HCT116 (cell line): ENCODE measurements around the gene CLEC4M. TPM values are rescaled to one million over a fixed set of nuclear protein-coding genes. Genes with fewer than 3 reads are reported as not detected.

Experiments used
- ATAC-seq: fragments of 200-7000 bp; cut with Tn5 transposase; 2 replicates; pipeline ENCODE4 v1.9.1; 2020; ENCODE audit warnings: mild to moderate bottlenecking, moderate library complexity
- BruUV-seq: library from RNA; stranded (reverse); fragments of 400-500 nt; replicated peaks from 2 replicates; lab custom pipeline; 2021; lab: Mats Ljungman, UMichigan
- CTCF ChIA-PET: fragments of 300-600 bp; sonication (Branson Sonifier 250); formaldehyde crosslinking; loops from one replicate; lab custom pipeline; 2021; ENCODE audit warnings: antibody characterized with exemption; lab: Charles Lee
- POLR2A ChIA-PET: fragments of 300-600, 350-600 bp; sonication (Branson Sonifier 250); formaldehyde crosslinking; loops from one replicate; lab custom pipeline; 2021; ENCODE audit warnings: antibody characterized with exemption; lab: Charles Lee
- RAD21 ChIA-PET, 2 experiments: fragments of 300-600 bp; sonication (Branson Sonifier 250); formaldehyde crosslinking; loops; one replicate each; lab custom pipeline; 2023; ENCODE audit warnings: low total read pairs in 2 of 2; ENCODE audit not compliant: uncharacterized antibody in 2 of 2, unreplicated experiment in 2 of 2, low non-redundant PET in 1 of 2; lab: Charles Lee
- DNase-seq: peaks from one replicate; pipeline ENCODE4 v3.0.0-alpha.2; 2010; ENCODE audit warnings: low read depth, low spot score
- H2AFZ ChIP-seq: fragments of 200-600 bp; shearing (Covaris generic), sonication (generic); 2 replicates; pipeline ENCODE4 v1.6.1; 2017; ENCODE audit warnings: low read depth, mixed run types, mixed read lengths, antibody characterized with exemption, low read length; ENCODE audit not compliant: poor library complexity, severe bottlenecking
- H3K27ac ChIP-seq: 2 replicates; pipeline ENCODE4 v1.5.1; 2012; ENCODE audit warnings: low read depth, low read length
- H3K27me3 ChIP-seq: fragments of 200-600 bp; sonication (generic); 2 replicates; pipeline ENCODE4 v1.6.1; 2016; ENCODE audit warnings: mixed run types, low read length, mixed read lengths; ENCODE audit not compliant: insufficient read depth
- H3K36me3 ChIP-seq, 2 experiments: fragments of 200-500 bp in 1 of 2; fragments of 200-600 bp in 1 of 2; sonication (Bioruptor generic) in 1 of 2; sonication (generic) in 1 of 2; 2 replicates each; pipeline versions ENCODE4 v1.5.1 to v1.6.1; 2014 to 2016; ENCODE audit warnings: low read length in 2 of 2, inconsistent platforms in 1 of 2, mixed read lengths in 1 of 2, mixed run types in 1 of 2; ENCODE audit not compliant: insufficient read depth in 2 of 2, control insufficient read depth in 1 of 2
- H3K4me1 ChIP-seq, 2 experiments: fragments of 200-600 bp in 1 of 2; sonication (generic) in 1 of 2; 2 replicates each; pipeline versions ENCODE4 v1.5.1 to v1.6.1; 2012 to 2017; ENCODE audit warnings: low read length in 2 of 2, inconsistent platforms in 1 of 2, mild to moderate bottlenecking in 1 of 2, mixed read lengths in 1 of 2, mixed run types in 1 of 2, moderate library complexity in 1 of 2; ENCODE audit not compliant: insufficient read depth in 2 of 2, control insufficient read depth in 1 of 2
- H3K4me2 ChIP-seq: fragments of 200-600 bp; sonication (generic); 2 replicates; pipeline ENCODE4 v1.6.1; 2017; ENCODE audit warnings: mixed run types, low read length, mixed read lengths
- H3K4me3 ChIP-seq, 2 experiments: fragments of 200-600 bp in 1 of 2; sonication (generic) in 1 of 2; replicated peaks in 1 of 2; 2 replicates each; pipeline ENCODE4 v1.5.1; 2011 to 2016; ENCODE audit warnings: low read length in 2 of 2, control low read depth in 1 of 2, low read depth in 1 of 2, mild to moderate bottlenecking in 1 of 2, mixed read lengths in 1 of 2, mixed run types in 1 of 2
- H3K79me2 ChIP-seq: fragments of 200-600 bp; sonication (generic); 2 replicates; pipeline ENCODE4 v1.6.1; 2017; ENCODE audit warnings: mild to moderate bottlenecking, mixed run types, low read length, moderate library complexity, mixed read lengths; ENCODE audit not compliant: insufficient read depth
- H3K9ac ChIP-seq: fragments of 200-600 bp; sonication (generic); 2 replicates; pipeline ENCODE4 v1.6.1; 2016; ENCODE audit warnings: low read length, mixed read lengths
- H3K9me2 ChIP-seq: fragments of 200-600 bp; sonication (generic), shearing (Covaris generic); 2 replicates; pipeline ENCODE4 v1.6.1; 2017; ENCODE audit warnings: mixed run types, mild to moderate bottlenecking, moderate library complexity; ENCODE audit not compliant: insufficient read depth
- H3K9me3 ChIP-seq, 2 experiments: fragments of 200-500 bp in 1 of 2; fragments of 200-600 bp in 1 of 2; sonication (Bioruptor generic) in 1 of 2; sonication (generic) in 1 of 2; 2 replicates each; pipeline ENCODE4 v1.6.1; 2014 to 2017; ENCODE audit warnings: low read length in 2 of 2, mixed read lengths in 2 of 2, inconsistent platforms in 1 of 2, low read depth in 1 of 2, mild to moderate bottlenecking in 1 of 2, mixed run types in 1 of 2, moderate library complexity in 1 of 2; ENCODE audit not compliant: control insufficient read depth in 1 of 2, insufficient read depth in 1 of 2
- H4K20me1 ChIP-seq: fragments of 200-600 bp; sonication (generic), shearing (Covaris generic); 2 replicates; pipeline ENCODE4 v1.6.1; 2017; ENCODE audit warnings: mixed run types, mild to moderate bottlenecking, moderate library complexity; ENCODE audit not compliant: insufficient read depth
- CBX3 ChIP-seq: IDR thresholded peaks from 2 replicates; pipeline ENCODE4 v1.6.1; 2012; ENCODE audit warnings: low read depth
- CEBPB ChIP-seq: IDR thresholded peaks from 2 replicates; pipeline ENCODE4 v1.6.1; 2012; ENCODE audit warnings: low read depth
- CTCF ChIP-seq, 3 experiments: fragments of 200-600 bp in 1 of 3; sonication (generic) in 1 of 3; IDR thresholded peaks in 2 of 3; conservative IDR thresholded peaks in 1 of 3; 2 replicates each; pipeline ENCODE4 v1.5.1; 2012 to 2017; ENCODE audit warnings: low read depth in 2 of 3, low read length in 2 of 3, antibody characterized with exemption in 1 of 3, borderline replicate concordance in 1 of 3, control low read depth in 1 of 3, mild to moderate bottlenecking in 1 of 3, mixed read lengths in 1 of 3, mixed run types in 1 of 3, moderate library complexity in 1 of 3; ENCODE audit not compliant: insufficient read depth in 1 of 3
- EGR1 ChIP-seq: IDR thresholded peaks from 2 replicates; pipeline ENCODE4 v1.6.1; 2012; ENCODE audit warnings: low read depth
- ELF1 ChIP-seq: IDR thresholded peaks from 2 replicates; pipeline ENCODE4 v1.6.1; 2012; ENCODE audit warnings: low read depth, borderline replicate concordance
- EZH2 ChIP-seq: fragments of 200-600 bp; sonication (generic); IDR thresholded peaks from 2 replicates; pipeline ENCODE4 v1.6.1; 2017; ENCODE audit warnings: antibody characterized with exemption, mixed run types
- FOSL1 ChIP-seq: IDR thresholded peaks from 2 replicates; pipeline ENCODE4 v1.6.1; 2012; ENCODE audit warnings: low read depth
- JUND ChIP-seq: IDR thresholded peaks from 2 replicates; pipeline ENCODE4 v1.6.1; 2012
- POLR2A ChIP-seq: IDR thresholded peaks from 2 replicates; pipeline ENCODE4 v1.7.0; 2011; ENCODE audit warnings: borderline replicate concordance; ENCODE audit not compliant: insufficient read depth, insufficient read length; ENCODE audit errors: extremely low read depth
- POLR2AphosphoS5 ChIP-seq: IDR thresholded peaks from 2 replicates; pipeline ENCODE4 v1.6.1; 2011; ENCODE audit warnings: mild to moderate bottlenecking, low read depth, low read length, moderate library complexity
- RAD21 ChIP-seq: IDR thresholded peaks from 2 replicates; pipeline ENCODE4 v1.6.1; 2012; ENCODE audit warnings: low read depth, mild to moderate bottlenecking
- SP1 ChIP-seq: IDR thresholded peaks from 2 replicates; pipeline ENCODE4 v1.6.1; 2012; ENCODE audit warnings: low read depth
- SRF ChIP-seq: IDR thresholded peaks from 2 replicates; pipeline ENCODE4 v1.6.1; 2012; ENCODE audit warnings: low read depth
- TCF7L2 ChIP-seq: IDR thresholded peaks from 2 replicates; pipeline ENCODE4 v1.7.0; 2011; ENCODE audit warnings: borderline replicate concordance, inconsistent platforms; ENCODE audit not compliant: insufficient read depth, insufficient read length; ENCODE audit errors: extremely low read depth
- YY1 ChIP-seq: IDR thresholded peaks from 2 replicates; pipeline ENCODE4 v1.6.1; 2011; ENCODE audit warnings: low read length, low read depth, moderate library complexity, mild to moderate bottlenecking; ENCODE audit not compliant: insufficient replicate concordance; ENCODE audit errors: extremely low read depth
- ZFX ChIP-seq: fragments of 450-650 bp; IDR thresholded peaks from 2 replicates; pipeline ENCODE4 v1.6.1; 2017
- ZNF274 ChIP-seq: fragments of 200-500 bp; sonication (Bioruptor generic); IDR thresholded peaks from 2 replicates; pipeline ENCODE4 v1.6.1; 2014; ENCODE audit warnings: mild to moderate bottlenecking, low read depth, low read length, inconsistent platforms
- intact Hi-C: fragments of 100-400 bp; cut with micrococcal nuclease; formaldehyde crosslinking; loops from 2 replicates; pipeline ENCODE4 v1.10.0; 2022
- total RNA-seq: library from RNA; stranded (reverse); gene quantifications from one replicate; pipeline ENCODE4 v1.2.1, GENCODE V29; 2021; ENCODE audit not compliant: unreplicated experiment
- TF ChIP-seq, protein P1 (sequence below): IDR thresholded peaks from 2 replicates; pipeline ENCODE4 v1.6.1; 2012; ENCODE audit warnings: low read depth
- TF ChIP-seq, protein P2 (sequence below): IDR thresholded peaks from 2 replicates; pipeline ENCODE4 v1.6.1; 2012
- TF ChIP-seq, protein P3 (sequence below): IDR thresholded peaks from 2 replicates; pipeline ENCODE4 v1.6.1; 2011; ENCODE audit warnings: mild to moderate bottlenecking, low read length, moderate library complexity; ENCODE audit not compliant: insufficient replicate concordance; ENCODE audit errors: extremely low read depth

CLEC4M gene
- total RNA-seq, 1 experiment from 2014 or later = not detected

DNA sequence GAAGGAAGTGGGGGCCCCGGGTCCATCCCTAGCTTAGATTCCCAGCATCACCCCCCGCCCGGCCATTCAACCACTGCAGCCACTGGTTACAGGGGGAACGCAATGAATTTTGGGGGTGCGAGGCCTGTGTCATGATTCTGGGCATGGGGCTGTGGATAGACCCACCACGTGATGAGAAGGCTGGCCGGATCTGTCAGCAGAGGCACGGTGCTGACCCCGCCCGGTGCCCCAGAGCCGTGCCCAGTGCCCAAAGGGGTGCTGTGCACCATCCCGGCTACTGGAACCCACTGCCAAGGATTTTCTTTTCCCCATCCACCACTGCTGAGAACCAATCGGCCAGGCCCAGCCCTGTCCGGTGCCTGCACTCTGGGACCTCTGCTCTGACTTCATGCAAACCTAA is 27.4 kb downstream of the CLEC4M start:
- Histone ChIP-seq H3K27me3 (no peaks in the 10 kb centered on the region), H3K36me3 (no peaks in the 10 kb centered on the region), H3K4me3 (no peak overlapping the region), H2AFZ (no peak overlapping the region), H4K20me1 (no peaks in the 10 kb centered on the region), H3K4me1 (no peaks in the 10 kb centered on the region), H3K79me2 (no peaks in the 10 kb centered on the region), H3K27ac (no peak overlapping the region), H3K9me3 (no peaks in the 10 kb centered on the region), H3K9me2 (no peaks in the 10 kb centered on the region), H3K4me2 (no peak overlapping the region), H3K9ac (no peak overlapping the region)
- DNase-seq = no peak
- ChIA-PET CTCF (no interaction called here), POLR2A (no interaction called here), RAD21 (no interaction called here)
- no TSS peak for BruUV-seq
- no peak for ATAC-seq
- TF ChIP-seq TCF7L2 (no peak), RAD21 (no peak), ZFX (no peak), ZNF274 (no peak), POLR2AphosphoS5 (no peak), POLR2A (no peak), CEBPB (no peak), YY1 (no peak), EZH2 (no peak), ELF1 (no peak), SRF (no peak), SP1 (no peak), EGR1 (no peak), JUND (no peak), CBX3 (no peak), CTCF (IDR thresholded peaks at IDR 0.05 in 2 of 3, conservative IDR thresholded peaks at IDR 0.05 in 1 of 3; ENCODE audit: borderline replicate concordance in 1 of 3, insufficient read depth in 1 of 3, low read depth in 2 of 3, low read length in 2 of 3) (no peak), FOSL1 (no peak)
- TF ChIP-seq, protein P1, sequence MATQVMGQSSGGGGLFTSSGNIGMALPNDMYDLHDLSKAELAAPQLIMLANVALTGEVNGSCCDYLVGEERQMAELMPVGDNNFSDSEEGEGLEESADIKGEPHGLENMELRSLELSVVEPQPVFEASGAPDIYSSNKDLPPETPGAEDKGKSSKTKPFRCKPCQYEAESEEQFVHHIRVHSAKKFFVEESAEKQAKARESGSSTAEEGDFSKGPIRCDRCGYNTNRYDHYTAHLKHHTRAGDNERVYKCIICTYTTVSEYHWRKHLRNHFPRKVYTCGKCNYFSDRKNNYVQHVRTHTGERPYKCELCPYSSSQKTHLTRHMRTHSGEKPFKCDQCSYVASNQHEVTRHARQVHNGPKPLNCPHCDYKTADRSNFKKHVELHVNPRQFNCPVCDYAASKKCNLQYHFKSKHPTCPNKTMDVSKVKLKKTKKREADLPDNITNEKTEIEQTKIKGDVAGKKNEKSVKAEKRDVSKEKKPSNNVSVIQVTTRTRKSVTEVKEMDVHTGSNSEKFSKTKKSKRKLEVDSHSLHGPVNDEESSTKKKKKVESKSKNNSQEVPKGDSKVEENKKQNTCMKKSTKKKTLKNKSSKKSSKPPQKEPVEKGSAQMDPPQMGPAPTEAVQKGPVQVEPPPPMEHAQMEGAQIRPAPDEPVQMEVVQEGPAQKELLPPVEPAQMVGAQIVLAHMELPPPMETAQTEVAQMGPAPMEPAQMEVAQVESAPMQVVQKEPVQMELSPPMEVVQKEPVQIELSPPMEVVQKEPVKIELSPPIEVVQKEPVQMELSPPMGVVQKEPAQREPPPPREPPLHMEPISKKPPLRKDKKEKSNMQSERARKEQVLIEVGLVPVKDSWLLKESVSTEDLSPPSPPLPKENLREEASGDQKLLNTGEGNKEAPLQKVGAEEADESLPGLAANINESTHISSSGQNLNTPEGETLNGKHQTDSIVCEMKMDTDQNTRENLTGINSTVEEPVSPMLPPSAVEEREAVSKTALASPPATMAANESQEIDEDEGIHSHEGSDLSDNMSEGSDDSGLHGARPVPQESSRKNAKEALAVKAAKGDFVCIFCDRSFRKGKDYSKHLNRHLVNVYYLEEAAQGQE = no peak
- TF ChIP-seq, protein P2, sequence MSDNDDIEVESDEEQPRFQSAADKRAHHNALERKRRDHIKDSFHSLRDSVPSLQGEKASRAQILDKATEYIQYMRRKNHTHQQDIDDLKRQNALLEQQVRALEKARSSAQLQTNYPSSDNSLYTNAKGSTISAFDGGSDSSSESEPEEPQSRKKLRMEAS = no peak
- TF ChIP-seq, protein P3, sequence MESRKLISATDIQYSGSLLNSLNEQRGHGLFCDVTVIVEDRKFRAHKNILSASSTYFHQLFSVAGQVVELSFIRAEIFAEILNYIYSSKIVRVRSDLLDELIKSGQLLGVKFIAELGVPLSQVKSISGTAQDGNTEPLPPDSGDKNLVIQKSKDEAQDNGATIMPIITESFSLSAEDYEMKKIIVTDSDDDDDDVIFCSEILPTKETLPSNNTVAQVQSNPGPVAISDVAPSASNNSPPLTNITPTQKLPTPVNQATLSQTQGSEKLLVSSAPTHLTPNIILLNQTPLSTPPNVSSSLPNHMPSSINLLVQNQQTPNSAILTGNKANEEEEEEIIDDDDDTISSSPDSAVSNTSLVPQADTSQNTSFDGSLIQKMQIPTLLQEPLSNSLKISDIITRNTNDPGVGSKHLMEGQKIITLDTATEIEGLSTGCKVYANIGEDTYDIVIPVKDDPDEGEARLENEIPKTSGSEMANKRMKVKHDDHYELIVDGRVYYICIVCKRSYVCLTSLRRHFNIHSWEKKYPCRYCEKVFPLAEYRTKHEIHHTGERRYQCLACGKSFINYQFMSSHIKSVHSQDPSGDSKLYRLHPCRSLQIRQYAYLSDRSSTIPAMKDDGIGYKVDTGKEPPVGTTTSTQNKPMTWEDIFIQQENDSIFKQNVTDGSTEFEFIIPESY = no peak
- intact Hi-C loops = no loop called here
